Left hindlimb (tissue), 1 donor: ENCODE data around the gene SMURF1.
A peak's percentile ranks its signal among the peaks of the same experiment; 100 is the strongest.

ENCODE experiments used
- DNase-seq: peaks from one replicate; pipeline ENCODE4 v3.0.0-alpha.2; 2018

SMURF1 gene

GRCh38 chr7:99096124-99096887 is 47.6 kb downstream of the SMURF1 start:
- no peak for DNase-seq

DNA sequence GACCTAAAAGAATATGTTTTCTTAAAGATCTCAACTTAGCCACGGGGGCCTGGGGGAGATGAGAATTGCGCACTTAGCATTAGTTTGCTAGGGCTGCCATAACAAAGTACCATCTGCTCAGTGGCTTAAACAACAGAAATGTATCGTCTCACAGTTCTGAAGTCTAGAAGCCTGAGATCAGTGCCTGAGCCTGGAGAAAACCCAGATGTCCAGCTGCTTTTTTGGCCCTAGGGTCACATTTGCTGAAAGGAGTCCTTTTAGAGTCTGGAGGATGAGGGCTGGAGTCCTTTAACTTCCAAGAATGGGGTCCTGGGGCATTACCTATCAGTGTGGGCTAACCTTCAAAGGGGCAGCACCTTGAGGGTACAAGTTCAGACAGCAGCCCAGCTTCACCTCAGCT is 48.2 kb downstream of the SMURF1 start:
- DNase-seq, result no peak

GRCh38 chr7:99094401-99094800 is 49.5 kb downstream of the SMURF1 start:
- DNase-seq, result no peak

GRCh38 chr7:99092064-99092720 is 51.7 kb downstream of the SMURF1 start:
- no peak for DNase-seq

DNA sequence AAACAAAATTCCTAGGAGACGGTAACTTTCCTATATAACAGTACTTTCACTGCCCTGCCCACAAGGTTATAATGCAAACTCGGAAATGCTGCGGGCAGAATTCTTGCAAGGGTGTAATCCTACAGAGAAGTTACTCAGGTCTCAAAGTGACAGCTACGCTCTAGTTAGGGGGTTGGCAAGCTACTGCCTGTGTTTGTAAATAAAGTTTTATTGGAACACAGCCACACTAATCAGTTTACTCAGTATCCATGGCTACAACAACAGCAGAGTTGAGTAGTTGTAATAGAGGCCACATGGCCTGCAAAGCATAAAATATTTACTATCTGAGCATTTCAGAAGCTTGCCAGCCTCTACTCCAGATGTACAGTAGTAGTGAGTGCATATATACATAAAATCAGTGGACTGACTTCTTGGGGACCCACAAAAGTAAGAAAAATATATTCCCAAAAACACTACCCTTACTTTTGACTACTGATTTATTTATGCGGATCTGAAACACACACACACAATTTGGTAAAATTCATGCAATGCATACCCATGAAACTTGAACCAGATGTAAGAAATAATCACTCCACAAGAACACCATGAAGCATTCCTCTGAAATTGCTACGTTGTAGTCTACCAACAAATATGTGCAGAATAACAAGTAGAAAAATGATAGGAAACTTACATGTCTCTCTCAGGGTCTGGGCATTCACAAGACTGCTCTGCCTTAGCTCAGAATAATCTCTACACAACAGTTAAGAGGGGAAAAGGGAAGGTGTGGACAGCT is 53.0 kb downstream of the SMURF1 start:
- peak; percentile 41 for DNase-seq

- DNase-seq, result no peak
These were observed 53.8 kb downstream of the SMURF1 start for GRCh38 chr7:99089914-99090629.

DNA sequence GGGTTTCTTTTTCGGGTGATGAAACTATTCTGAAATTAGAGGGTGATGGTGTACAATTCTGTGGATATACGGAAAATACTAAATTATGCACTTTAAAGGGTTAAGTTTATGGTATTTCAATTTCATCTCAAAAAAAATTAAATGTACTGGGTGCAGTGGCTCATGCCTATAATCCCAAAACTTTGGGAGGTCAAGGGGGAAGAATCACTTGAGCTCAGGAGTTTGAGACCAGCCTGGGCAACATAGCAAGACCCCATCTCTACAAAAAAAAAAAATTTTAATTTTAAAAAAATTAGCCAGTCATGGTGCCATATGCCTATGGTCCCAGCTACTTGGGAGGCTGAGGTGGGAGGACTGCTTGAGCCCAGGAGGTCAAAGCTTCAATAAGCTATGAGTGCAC is 57.0 kb downstream of the SMURF1 start:
- no peak for DNase-seq

DNA sequence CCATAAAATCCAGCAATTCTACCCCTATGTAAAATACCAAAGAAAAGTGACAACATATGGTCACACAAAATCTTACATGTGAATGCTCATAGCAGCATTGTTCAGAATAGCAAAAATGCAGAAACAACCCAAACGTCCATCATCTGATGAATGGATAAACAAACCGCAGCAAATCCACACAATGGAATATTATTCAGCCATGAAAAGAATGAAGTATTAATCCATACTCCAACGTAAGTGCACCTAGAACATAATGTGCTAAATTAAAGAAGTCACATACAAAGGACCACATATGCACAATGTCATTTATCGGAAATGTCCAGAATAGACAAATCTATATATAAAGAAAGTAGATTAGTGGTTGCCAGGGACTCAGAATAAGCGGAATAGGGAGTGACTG is 57.4 kb downstream of the SMURF1 start:
- DNase-seq, result no peak

GRCh38 chr7:99083733-99084132 is 60.2 kb downstream of the SMURF1 start:
- no peak for DNase-seq

- no peak for DNase-seq
These were observed 60.7 kb downstream of the SMURF1 start for GRCh38 chr7:99083068-99083651.

DNA sequence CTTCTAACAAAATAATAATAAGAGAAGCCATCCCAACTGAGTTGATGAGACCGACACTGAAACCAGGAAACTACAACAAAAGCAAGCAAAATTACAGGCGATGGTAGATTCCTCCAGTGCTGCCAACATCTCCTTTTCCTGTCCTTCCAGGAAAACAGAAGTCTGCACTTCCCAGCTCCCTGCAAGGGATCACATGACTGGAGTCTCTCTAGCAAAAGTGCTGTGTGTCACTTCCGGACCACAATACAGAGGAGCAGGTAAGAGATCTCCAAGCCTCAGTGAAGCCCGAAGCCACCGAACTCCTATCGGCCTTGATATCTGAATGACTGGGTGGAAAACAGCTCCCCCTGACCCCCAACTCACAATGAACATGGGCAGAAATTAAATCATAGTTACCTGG is 63.2 kb downstream of the SMURF1 start:
- no peak for DNase-seq

- no peak for DNase-seq
These were observed 64.8 kb downstream of the SMURF1 start for GRCh38 chr7:99079104-99079503.

DNA sequence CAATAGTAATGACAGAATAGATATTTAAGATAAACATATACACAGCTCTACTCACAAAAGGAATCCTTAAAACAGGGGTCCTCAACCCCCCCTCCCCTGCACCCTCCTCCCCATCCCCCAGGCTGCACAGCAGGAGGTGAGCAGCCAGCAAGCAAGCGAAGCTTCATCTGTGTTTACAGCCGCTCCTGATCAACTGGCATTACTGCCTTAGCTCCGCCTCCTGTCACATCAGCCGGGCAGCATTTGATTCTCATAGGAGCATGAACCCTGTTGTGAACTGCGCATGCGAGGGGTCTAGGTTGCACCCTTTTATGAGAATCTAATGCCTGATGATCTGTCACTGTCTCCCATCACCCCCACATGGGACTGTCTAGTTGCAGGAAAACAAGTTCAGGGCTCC is 65.5 kb downstream of the SMURF1 start:
- no peak for DNase-seq

GRCh38 chr7:99076615-99077014 is 67.3 kb downstream of the SMURF1 start:
- no peak for DNase-seq

GRCh38 chr7:99073839-99074446 is 70.0 kb downstream of the SMURF1 start:
- DNase-seq, result no peak

DNA sequence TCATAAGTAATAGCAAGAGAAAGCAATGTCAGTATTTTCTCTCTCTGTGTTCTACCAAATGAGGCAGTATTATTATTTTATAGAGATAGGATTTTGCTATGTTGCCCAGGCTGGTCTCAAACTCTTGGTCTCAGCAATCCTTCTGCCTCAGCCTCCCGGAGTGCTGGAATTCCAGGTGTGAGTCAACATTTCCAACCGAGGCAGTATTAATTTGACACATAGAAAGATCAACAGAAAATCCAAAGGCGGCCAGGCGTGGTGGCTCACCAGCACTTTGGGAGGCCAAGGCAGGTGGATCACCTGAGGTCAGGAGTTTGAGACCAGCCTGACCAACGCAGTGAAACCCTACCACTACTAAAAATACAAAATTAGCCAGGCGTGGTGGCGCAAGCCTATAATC is 71.8 kb downstream of the SMURF1 start:
- no peak for DNase-seq

DNA sequence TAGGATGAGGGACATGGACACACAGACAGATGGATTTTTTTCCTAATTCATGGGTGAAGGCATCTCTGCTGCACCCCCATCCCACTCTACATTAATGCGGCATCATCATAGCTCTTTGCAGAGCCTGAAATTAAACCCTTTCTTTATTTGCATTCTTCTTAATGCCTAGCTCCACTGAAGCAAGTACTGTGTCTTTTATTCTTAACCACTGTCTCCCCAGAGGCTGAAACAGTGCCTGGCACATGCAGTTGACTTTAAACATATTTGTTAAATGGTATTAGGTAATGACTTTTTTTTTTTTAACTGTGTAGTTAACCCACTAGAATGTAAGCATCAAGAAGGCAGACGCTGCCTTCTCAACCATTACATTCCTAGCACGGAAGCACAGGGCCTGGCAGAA is 73.5 kb downstream of the SMURF1 start:
- no peak for DNase-seq

GRCh38 chr7:99061001-99061776 is 82.7 kb downstream of the SMURF1 start:
- DNase-seq, result no peak

GRCh38 chr7:99054781-99055180 is 89.1 kb downstream of the SMURF1 start:
- no peak for DNase-seq

DNA sequence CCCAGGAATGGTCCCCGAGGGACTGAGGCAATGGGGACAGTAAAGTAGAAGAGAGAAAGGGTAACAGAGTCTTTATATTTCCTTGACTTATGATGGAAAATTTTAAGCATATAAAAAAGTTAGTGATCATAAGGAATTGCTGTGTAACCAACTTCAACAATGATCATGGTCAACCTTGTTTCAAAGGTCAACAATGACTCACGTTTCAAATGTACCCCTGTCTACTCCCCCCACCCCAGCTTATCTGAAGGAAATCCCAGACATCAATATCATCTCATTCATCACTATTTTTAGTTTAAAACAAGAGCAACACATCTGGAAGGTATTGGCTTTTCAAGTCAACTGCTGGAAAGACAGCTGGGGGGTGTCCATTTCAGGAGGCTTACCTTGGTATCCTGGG is 92.9 kb downstream of the SMURF1 start:
- no peak for DNase-seq

DNA sequence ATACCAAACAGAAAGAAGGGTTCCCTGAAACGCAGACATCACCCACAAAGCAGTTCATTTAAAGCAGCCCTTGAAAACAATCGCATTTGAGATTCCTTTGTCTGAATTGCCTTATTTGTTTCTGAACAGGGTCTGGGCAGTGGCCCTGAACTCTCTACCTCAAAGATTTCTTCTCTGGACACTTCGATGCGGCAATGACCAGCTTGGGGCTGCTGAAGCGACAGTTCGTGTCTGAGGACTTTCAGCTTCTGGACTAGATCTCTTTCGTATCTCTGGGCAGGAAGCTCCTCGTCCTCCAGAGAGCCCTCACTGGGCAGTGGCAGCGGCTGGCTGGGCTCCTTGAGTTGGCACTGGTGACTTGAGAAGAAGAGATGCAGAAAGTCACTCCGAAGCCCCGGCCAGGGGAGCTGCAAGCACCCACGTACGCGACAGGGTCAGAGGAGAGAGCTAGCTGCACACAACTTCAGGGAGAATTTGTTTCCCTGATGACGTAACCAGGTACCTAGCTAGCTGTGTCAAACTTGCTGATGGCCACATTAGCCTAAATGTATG is 96.3 kb downstream of the SMURF1 start:
- DNase-seq, result no peak
